GM21367 (cell line): ENCODE measurements around the gene CABP4.

ENCODE experiments used
- ATAC-seq: cut with Tn5 transposase; IDR thresholded peaks from one replicate; pipeline ENCODE4 v1.9.1; 2021; ENCODE audit not compliant: unreplicated experiment

CABP4 gene

DNA sequence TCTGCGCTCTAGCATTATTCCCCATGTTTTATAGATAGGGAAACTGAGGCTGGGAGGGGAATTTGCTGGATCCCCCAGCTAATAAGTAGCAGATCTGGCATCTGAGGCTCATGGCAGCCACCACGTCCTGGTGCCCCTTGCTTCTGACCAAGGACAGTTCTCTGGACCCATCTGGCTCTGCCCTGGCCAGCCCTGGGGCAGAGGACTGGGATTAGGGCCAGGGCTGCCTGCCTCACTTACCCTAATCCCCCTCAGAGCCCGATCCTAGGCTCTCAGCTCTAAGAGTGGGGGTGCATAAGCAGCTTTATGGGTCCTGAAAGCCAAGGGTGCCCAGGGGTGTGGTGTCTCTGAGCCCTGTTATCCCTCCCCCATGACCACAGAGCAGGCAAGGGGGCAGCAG lies at the start of gene CABP4:
Gene CABP4 (plus strand): TSS at position 301 of the 400 bp plus-strand sequence. CDS start 70 bp downstream, at position 371.
- ATAC-seq, result no peak

DNA sequence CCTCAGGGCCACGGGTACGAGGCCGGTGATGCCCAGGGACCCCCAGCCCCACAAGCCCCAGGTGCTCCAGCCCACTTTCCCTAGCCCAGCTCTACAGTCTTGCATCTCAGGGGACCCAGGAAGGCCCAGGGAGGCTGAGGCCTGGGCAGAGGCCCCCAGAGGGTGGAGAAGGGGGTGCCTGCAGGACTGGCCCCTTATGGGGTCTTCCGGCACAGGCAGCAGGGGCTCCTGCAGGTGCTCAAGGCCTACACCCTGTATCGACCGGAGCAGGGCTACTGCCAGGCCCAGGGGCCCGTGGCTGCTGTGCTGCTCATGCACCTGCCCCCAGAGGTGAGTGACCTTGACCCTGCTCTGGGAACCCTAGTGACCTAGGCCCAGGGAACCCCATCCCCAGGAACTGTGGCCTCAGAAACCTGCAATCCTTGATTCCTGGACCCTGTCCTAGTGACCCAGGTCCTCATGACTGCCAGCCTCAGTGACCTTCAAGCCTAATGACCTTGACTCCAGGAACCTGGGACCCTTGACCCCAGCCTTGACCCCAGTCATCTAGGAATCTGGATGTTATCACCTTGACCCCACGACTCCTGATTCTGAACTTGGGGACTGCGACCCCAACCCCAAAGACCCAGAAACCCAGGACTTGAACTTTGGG lies 49.3 kb upstream of the CABP4 start:
- no peak for ATAC-seq

DNA sequence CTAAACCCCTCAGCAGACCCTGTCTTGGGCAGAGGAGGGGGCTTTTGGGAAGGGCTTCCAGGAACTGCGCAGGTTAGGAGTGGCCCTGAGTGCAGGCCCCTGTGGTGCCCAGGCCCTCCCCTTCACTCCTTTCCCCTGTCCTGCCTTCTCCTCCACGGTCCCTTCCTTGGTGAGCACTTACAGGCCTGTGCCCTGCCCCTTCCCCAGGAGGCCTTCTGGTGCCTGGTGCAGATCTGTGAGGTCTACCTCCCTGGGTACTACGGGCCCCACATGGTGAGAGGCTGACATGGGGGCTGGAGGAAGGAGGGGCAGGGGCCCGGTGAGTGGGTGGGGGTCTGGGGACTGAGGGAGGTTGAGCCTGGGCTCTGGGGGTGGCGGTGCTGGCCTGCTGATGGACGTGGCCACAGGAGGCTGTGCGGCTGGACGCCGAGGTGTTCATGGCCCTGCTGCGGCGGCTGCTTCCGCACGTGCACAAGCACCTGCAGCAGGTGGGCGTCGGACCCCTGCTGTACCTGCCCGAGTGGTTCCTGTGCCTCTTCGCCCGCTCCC lies 48.7 kb upstream of the CABP4 start:
- ATAC-seq, result no peak

DNA sequence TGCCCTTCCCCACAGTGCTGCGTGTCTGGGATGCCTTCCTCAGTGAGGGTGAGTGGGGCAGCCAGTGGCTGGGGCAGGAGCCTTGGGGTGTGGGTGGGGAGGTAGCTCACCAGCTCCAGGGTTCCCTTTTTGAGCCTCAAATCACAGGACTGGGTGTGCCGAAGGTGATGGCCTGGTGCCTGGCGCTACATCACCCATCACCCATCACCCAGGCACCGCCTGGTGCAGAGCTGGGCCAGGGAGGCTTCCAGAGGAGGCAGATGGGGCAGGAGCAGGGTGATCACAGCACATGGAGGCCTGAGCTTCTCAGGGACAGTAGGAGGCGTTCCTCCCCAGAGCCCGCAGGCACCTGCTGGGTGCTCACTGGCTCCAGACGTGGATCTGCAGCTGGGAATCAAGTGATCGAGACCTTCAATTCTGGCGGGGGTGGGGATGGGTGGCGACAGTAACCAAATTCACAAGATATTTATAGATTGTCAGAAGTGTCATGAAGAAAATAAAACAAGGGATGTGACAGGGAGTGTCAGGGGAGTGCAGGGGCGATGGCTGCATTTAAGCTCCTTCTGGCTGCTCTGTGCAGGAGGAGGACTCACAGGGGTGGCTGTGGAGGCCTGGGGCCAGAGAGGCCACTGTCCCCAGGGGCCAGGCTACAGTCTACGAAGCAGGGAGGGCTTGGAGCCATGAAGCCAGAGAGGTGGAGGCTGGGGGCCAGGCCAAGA lies 48.0 kb upstream of the CABP4 start:
- ATAC-seq, result no peak

DNA sequence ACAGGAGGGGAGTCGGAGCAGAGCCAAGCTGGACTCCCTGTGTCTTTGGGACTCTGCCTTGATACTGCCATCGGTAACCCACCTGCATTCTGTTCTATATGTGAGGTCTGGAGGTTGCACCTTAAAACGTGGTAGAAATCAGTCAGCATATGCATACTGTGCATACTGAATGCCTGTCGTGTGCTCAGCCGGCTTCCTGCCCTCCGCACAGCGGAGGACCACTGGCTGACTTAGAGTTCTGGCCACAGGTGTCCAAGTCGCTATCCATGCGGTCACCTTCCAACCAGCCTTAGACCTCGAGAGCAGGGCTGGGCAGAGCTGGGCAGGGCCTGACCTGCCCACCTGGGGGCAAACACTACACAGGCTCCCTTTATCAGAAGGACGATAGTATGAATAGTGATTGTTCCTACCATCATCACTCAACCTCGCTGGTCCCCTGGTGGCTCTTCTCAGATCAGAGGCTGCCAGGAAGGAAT lies 47.4 kb upstream of the CABP4 start:
- no peak for ATAC-seq

DNA sequence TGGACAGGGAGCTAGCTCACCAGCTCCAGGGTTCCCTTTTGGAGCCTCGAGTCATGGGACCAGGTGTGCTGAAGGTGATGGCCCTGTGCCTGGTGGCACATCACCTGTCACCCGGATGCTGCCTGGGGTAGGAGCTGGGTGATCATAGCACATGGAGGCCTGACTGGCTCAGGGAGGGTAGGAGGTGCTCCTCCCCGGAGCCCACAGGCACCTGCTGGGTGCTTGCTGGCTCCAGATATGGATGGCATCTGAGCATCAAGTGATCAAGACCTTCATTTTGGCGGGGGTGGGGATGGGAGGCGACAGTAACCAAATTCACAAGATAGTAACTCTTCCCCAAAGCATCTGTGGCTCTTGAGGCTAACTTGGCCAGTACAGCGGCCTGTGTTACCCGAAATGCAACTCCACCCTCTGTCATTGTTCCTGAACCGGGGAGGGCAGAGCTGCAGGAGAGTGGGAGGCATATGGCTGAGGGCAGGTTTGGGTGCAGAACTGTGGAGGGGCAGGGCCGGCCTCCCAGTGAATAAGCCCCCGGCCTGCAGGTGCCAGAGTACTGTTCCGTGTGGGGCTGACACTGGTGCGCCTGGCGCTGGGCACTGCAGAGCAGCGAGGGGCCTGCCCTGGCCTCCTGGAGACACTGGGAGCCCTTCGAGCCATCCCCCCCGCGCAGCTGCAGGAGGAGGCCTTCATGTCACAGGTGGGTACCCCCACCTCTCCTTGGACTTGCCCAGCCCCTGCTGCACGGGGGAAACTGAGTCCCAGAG lies 46.5 kb upstream of the CABP4 start:
- ATAC-seq, result no peak

DNA sequence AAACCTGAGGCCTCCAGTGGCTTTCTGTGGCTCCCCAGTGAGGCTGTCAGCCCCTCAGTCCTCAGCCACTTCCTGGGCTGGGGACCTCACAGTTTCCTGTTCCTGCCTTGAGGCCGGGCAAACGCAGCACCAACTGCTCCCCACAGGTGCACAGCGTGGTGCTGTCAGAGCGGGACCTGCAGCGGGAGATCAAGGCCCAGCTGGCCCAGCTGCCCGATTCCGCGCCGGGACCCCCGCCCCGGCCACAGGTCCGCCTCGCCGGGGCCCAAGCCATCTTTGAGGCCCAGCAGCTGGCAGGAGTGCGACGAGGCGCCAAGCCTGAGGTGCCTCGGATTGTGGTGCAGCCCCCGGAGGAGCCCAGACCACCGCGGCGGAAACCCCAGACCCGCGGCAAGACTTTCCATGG lies 45.9 kb upstream of the CABP4 start:
- ATAC-seq, result no peak

DNA sequence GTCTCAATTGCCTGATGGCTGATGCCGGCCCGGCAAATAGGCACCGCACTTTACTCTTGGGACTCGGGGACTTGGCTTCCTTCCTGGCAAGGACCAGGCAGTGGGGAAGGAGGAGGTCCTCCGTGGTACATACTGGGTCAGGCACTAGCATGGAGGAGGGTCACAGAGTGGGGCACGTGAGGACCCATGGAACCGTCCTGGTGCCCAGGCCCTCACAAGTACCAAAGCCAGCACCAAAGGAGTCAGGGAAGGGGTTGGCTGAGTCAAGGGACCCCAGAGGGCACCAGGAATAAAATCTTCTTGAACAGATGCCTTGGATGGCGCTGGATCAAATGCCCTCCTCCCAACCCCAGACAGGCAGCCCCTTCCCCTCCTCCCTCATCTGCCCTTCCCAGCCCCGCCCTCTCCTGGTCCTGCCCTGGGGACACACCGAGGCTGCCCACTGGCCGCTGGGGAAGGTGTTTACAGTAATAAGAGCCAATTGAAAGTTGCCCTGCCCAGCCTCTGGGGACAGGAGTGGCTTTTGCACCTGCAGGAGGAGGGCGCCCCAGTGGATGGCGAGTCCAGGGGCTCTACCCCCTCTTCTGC lies 45.3 kb upstream of the CABP4 start:
- no peak for ATAC-seq

DNA sequence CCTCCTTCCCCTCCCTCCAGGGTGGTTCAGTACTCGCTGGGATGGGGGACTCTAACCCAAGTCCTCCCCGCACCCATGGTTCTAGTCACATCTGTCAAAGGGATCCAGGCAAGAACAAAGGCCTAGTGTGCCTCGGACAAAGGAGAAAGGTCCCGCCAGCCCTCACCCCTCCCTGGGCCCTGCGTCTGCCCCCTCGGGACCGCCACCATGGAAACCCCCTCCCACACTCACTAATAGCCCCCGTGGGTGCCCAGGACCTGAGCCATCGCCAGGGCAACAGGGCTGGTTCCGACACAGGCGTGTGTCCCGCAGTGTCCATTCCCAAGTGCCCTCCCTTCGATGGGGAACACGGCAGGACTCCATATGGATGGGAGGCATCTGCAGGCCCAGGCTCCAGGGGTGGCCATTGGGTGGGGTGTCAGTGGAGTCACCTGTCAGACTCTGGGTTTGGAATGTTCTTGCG lies 44.8 kb upstream of the CABP4 start:
- no peak for ATAC-seq

DNA sequence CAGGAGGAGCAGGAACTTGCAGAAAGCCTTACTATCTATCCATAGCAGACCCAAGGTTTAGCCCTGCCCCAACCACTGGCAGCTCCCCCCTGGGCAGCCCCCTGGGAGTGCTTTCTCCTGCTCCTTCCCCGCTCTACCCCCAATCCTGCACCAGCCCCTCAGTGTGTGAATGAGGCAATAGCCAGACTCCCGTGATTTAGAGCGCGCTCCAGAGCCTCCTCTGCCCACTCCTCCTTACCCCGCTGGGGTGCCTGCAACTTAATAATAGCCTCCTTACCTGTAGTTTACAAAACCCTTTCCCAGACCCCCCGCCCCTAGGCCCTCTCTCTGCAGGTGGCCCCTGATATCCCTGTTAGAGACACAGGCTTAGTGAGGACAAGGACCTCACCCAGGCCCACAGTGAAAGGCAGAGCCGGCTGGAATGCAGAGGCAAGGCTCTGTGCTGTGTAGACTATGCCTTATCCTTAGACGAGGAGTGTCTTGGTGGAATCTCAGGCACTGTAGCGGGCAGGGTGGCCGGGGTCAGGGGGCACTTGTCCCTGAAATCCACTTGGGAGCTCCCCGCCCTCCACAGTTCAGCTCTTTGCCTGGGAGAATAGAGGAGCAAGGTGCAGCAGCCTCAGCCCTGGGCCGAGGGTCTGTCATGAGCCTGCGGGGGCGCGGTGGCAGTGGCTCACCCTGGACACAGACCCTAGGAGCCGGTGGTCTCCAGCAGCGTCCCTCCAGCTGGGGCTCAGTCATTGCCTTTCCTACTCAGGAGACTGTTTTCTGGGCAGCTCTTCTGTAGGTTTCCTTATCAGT lies 44.0 kb upstream of the CABP4 start:
- ATAC-seq, result no peak

DNA sequence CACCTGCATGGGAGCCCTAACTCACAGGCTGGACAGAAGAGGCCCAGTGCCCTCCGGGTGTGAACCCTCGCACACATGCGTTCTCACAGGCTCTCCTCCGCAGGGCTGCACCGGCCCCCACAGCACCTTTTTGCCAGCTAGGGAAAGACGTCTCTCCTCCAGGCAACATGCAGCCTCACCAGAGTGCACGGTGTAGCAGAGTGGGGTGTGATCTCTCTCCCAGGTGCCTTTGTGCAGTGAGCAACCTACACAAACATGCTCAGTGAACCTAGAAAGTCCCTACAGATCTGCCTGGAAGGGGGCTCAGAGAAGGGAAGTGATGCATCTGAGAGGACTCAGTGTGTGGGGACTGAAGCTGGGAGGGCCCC lies 43.4 kb upstream of the CABP4 start:
- ATAC-seq, result no peak

DNA sequence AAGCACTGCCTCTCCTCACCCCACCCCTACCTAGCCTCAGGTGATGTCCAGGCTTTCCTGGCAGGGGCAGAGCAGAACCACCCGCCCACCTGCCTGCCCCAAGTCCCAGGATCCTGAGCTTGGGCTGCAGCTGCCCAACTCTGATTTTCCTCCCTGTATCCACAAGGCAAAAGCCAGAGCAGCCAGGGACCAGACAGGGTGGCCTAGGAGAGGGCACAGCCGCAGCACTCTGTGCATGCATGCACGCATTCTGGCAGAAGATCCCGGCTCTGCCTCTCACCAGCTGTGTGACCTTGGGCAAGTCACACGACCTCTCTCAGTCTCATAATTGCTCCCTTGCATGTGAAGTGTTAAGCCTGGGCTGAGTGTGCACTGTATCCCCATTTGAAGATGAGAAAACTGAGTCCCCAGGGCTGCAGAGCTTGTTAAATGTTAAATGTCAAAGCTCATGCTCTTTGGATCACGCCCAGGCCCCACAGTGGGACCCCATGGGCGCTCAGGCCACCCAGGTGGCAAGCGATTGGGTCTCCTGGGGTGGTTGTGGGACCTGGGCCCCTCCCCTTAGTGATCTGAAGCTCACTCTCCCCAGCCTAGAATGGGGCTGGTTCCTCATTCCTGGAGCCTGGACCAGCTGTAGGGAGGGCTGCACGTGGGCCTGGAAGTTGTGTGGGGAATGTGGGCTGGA lies 42.5 kb upstream of the CABP4 start:
- no peak for ATAC-seq

DNA sequence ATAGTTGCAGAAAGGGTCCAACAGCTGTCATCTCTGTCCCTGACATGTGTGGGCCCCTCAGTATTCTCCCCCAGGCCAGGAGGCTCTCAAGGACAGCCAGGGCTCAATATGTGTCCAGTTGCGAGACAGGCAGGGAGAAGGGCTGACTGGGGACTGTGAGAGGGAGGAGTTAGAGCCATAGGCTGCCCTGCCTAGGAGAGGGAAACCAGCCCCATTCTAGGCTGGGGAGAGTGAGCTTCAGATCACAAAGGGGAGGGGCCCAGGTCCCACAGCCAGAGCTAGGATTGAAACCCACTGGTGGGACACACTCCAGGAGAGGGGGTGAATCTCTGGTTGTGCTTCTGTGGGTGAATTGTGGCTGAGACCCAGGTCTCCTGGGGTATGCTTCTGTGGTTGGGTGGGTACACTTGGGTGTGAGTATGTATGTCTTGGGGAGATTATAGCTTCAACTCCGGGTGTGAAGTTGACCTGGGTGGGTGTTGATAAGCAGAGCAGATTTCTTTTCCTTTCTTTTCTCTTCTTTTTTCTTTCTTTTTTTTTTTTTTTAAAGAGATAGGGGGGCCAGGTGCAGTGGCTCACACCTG lies 41.8 kb upstream of the CABP4 start:
- no peak for ATAC-seq

DNA sequence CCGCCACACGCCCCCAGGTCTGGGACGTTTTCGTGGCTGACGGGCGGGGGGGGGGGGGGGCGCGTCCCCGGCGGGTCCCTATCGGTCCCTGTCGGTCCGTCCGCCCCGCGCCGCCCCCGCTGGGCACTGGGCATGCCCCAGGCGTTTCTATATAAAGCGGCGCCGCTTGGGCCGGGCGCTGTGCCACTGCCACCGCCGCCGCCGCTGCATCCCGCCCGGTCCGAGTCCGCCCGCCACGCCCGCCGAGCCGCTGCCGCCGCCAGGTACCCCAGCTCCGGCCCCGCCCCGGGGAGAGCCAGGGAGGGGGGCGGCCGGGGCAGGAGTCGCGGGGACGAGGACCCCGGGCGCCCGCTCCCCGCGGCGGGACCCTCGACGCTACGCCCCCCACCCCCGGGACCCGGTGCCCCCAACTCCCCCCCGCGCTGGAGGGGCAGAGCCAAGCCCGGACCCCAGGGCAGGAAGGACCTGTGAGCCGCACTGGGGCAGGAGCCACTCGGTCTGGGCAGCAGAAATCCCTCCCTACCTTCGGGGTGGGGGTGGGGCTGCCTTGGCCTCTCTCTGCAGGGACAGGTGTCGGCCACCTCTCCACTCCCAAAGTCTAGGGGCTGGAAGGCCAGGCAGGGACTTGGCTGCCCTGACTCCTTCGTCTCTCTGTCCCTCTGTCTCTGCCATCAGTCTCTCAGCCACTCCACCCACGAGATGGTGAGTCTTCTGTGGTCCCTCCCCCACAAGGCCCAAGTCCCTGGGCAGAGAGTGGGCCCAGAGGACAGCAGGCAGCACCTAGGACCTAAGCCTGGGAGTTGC lies 39.5 kb upstream of the CABP4 start, which contains the start of gene CARNS1:
Gene CARNS1 (plus strand): TSS at position 178 of the 804 bp plus-strand sequence. CDS start 522 bp downstream, at position 700.
- ATAC-seq, result no peak

DNA sequence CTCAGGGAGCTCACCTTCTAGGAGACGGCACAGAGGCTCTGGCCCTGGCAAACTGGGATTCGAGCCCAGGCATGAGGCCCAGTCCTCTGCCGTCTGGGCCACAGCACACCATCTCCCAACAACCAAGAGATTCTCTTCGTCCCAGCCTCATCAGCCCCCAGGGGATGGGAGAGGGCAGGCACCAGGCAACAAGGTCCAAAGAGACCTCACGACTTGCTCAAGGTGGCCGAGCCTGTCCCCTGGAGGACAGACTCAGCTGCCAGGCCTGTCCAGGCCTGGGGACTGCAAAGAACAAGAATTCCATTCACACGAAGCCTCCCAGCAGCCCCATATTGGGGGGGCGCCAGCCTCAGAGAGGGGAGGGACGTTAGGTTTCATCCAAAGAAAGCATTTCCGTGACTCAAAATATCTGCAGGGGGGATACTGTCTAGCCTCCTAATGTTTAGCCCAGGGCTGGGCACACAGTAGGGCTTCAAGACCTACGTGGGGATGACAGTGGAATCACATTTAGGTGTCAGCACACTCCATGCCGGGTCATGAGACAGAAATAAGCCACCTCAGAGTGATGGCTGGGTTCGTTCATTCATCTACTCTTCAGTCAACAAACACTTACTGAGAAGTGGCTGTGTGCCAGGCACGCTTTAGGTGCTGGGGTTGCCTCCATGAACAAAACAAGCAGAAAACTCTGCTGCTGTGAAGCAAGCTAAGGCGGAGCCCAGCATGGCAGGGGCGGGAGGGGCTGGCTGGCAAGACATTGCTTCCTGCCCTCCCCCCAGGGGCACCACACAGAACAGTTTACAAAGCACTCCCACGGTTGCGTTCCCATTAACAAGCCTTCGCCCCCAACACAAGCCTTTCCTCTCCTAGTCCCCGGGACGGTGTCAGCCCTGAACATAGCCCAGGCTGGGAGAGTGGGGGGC lies 38.5 kb upstream of the CABP4 start:
- ATAC-seq, result no peak

DNA sequence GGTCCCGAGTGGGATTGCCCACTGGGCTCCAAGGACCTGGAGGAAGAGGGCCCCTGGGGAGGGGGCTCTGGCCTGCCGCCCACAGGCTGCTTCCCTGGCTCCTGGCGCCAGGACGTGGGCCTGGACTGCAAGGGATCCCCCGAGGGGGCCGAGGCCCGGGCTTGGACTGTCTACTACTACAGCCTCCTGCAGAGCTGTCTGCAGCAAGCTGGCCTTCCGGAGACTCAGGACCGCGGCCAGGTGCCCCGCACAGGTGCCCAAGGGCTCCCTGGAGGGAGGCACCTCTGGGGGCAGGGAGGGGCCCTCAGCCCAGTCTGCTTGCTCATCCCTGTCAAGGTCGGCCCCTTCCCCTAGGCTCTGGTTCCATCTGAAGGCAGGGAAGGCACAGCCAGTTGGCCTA lies 37.7 kb upstream of the CABP4 start:
- ATAC-seq, result no peak

DNA sequence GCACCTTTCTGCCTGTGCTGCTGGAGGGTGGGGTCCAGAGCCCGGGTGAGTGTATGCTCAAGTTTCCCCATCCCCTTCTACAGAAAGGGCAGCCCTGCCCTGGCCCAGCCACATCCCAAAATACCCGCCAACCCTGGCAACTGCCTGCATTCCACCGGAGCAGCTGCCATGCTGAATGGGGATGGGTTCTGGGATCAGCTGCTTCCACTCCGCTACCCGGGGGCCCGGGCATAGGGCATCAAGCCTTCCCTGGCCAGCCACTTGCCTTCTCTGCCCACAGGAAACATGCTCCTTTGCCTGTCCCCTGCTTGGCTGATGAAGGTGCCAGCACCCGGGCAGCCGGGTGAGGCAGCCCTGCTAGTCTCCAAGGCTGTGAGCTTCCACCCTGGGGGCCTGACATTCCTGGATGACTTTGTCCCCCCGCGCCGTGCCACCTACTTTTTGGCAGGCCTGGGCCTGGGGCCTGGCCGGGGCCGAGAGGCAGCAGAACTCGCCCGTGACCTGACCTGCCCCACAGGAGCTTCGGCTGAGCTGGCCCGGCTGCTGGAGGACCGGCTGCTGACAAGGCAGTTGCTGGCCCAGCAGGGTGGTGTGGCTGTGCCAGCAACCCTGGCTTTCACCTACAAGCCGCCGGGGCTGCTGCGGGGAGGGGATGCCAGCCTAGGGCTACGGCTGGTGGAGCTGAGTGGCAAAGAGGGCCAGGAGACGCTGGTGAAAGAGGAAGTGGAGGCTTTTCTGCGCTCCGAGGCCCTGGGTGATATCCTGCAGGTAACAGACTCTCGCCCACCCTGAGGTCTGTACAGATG lies 36.5 kb upstream of the CABP4 start:
- ATAC-seq, result no peak
